IMR-90 (cell line): Measurements from ENCODE around the gene WIPF2. TPM values are rescaled to one million over a fixed set of nuclear protein-coding genes. Genes with fewer than 3 reads are reported as not detected.

ENCODE experiments used
- ATAC-seq: fragments of 200-7000 bp; cut with Tn5 transposase; 2 replicates; pipeline ENCODE4 v1.9.1; 2020; ENCODE audit warnings: low read depth, mild to moderate bottlenecking, moderate library complexity
- BruUV-seq: library from RNA; stranded (reverse); fragments of 400-500 nt; replicated peaks from 2 replicates; lab custom pipeline; 2021; lab: Mats Ljungman, UMichigan
- CTCF ChIA-PET: fragments of 300-600 bp; formaldehyde crosslinking; extraction: SDS; loops from one replicate; lab custom pipeline; 2021; ENCODE audit warnings: antibody characterized with exemption; lab: Yijun Ruan, JAX
- POLR2A ChIA-PET: fragments of 300-600 bp; sonication (Branson Sonifier 250); formaldehyde crosslinking; loops from one replicate; lab custom pipeline; 2022; ENCODE audit warnings: antibody characterized with exemption; ENCODE audit not compliant: unreplicated experiment; lab: Charles Lee
- DNase-seq: peaks from one replicate; pipeline ENCODE4 v3.0.0; 2013
- H2AFZ ChIP-seq: replicated peaks from 2 replicates; pipeline ENCODE3; 2013; ENCODE audit warnings: low read length, mild to moderate bottlenecking; ENCODE audit not compliant: poor library complexity
- H2AK5ac ChIP-seq: 2 replicates; pipeline ENCODE4 v1.6.1; 2013; ENCODE audit warnings: low read depth, low read length, inconsistent platforms
- H2AK9ac ChIP-seq: replicated peaks from 2 replicates; pipeline ENCODE3; 2013; ENCODE audit warnings: mild to moderate bottlenecking, low read depth, low read length, moderate library complexity; ENCODE audit not compliant: poor library complexity
- H2BK120ac ChIP-seq: 2 replicates; pipeline ENCODE4 v1.6.1; 2013; ENCODE audit warnings: low read depth, low read length, inconsistent platforms
- H2BK15ac ChIP-seq: 3 replicates; pipeline ENCODE4 v1.6.1; 2013; ENCODE audit warnings: low read depth, low read length, inconsistent platforms
- H2BK20ac ChIP-seq: 2 replicates; pipeline ENCODE4 v1.6.1; 2013; ENCODE audit warnings: low read depth, mild to moderate bottlenecking, inconsistent platforms, low read length, moderate library complexity
- H2BK5ac ChIP-seq: 2 replicates; pipeline ENCODE4 v1.6.1; 2013; ENCODE audit warnings: mild to moderate bottlenecking, low read depth, low read length, inconsistent platforms; ENCODE audit not compliant: poor library complexity, severe bottlenecking
- H3K14ac ChIP-seq: replicated peaks from 2 replicates; pipeline ENCODE4 v1.6.1; 2013; ENCODE audit warnings: low read depth, low read length, inconsistent platforms
- H3K18ac ChIP-seq: 2 replicates; pipeline ENCODE4 v1.6.1; 2013; ENCODE audit warnings: low read depth, low read length, control low read depth
- H3K23ac ChIP-seq: 2 replicates; pipeline ENCODE4 v1.6.1; 2013; ENCODE audit warnings: low read depth, low read length, inconsistent platforms
- H3K27ac ChIP-seq: 2 replicates; pipeline ENCODE4 v1.5.1; 2013; ENCODE audit warnings: mild to moderate bottlenecking, control low read depth, low read length; ENCODE audit not compliant: insufficient read depth
- H3K27me3 ChIP-seq: 2 replicates; pipeline ENCODE4 v1.6.1; 2013; ENCODE audit warnings: low read length; ENCODE audit not compliant: control insufficient read depth, insufficient read depth
- H3K36me3 ChIP-seq: 2 replicates; pipeline ENCODE4 v1.6.1; 2013; ENCODE audit warnings: low read length, mixed read lengths; ENCODE audit not compliant: control insufficient read depth, insufficient read depth
- H3K4ac ChIP-seq: 2 replicates; pipeline ENCODE4 v1.6.1; 2013; ENCODE audit warnings: low read depth, low read length, inconsistent platforms
- H3K4me1 ChIP-seq: 2 replicates; pipeline ENCODE4 v1.6.1; 2013; ENCODE audit warnings: low read length, mixed read lengths; ENCODE audit not compliant: control insufficient read depth, insufficient read depth
- H3K4me2 ChIP-seq: 2 replicates; pipeline ENCODE4 v1.6.1; 2013; ENCODE audit warnings: low read depth, mild to moderate bottlenecking, control low read depth, low read length, moderate library complexity
- H3K4me3 ChIP-seq: 2 replicates; pipeline ENCODE4 v1.5.1; 2013; ENCODE audit warnings: low read depth, mild to moderate bottlenecking, control low read depth, low read length, moderate library complexity; ENCODE audit not compliant: insufficient read depth
- H3K56ac ChIP-seq: 2 replicates; pipeline ENCODE4 v1.6.1; 2013; ENCODE audit warnings: low read length, inconsistent platforms; ENCODE audit not compliant: insufficient read depth; ENCODE audit errors: extremely low read depth
- H3K79me1 ChIP-seq, 2 experiments: 2 replicates each; pipeline ENCODE4 v1.6.1; 2013; ENCODE audit warnings: low read length in 2 of 2, inconsistent platforms in 1 of 2, low read depth in 1 of 2
- H3K9ac ChIP-seq: 2 replicates; pipeline ENCODE4 v1.6.1; 2013; ENCODE audit warnings: low read depth, low read length, control low read depth
- H3K9me1 ChIP-seq: 2 replicates; pipeline ENCODE4 v1.6.1; 2013; ENCODE audit warnings: low read length, inconsistent platforms; ENCODE audit not compliant: insufficient read depth
- H3K9me3 ChIP-seq: 2 replicates; pipeline ENCODE4 v1.6.1; 2013; ENCODE audit warnings: low read length; ENCODE audit not compliant: control insufficient read depth, insufficient read depth
- H4K20me1 ChIP-seq: 2 replicates; pipeline ENCODE4 v1.6.1; 2013; ENCODE audit warnings: low read length, inconsistent platforms; ENCODE audit not compliant: insufficient read depth
- H4K5ac ChIP-seq: 2 replicates; pipeline ENCODE4 v1.6.1; 2013; ENCODE audit warnings: mild to moderate bottlenecking, low read depth, low read length, control low read depth
- H4K8ac ChIP-seq, 2 experiments: 2 replicates each; pipeline ENCODE4 v1.6.1; 2013; ENCODE audit warnings: low read depth in 2 of 2, low read length in 2 of 2, control low read depth in 1 of 2, inconsistent platforms in 1 of 2
- H4K91ac ChIP-seq: 2 replicates; pipeline ENCODE4 v1.6.1; 2013; ENCODE audit warnings: low read depth, low read length, inconsistent platforms; ENCODE audit not compliant: insufficient read depth
- BHLHE40 ChIP-seq: fragments of 150-350 bp; IDR thresholded peaks from 2 replicates; pipeline ENCODE4 v1.6.1; 2016; ENCODE audit warnings: mild to moderate bottlenecking, low read depth, low read length
- CEBPB ChIP-seq: IDR thresholded peaks from 2 replicates; pipeline ENCODE4 v1.6.1; 2012; ENCODE audit warnings: low read depth, low read length, improper control_type of control experiment
- CHD1 ChIP-seq: IDR thresholded peaks from 2 replicates; pipeline ENCODE4 v1.6.1; 2012; ENCODE audit warnings: low read depth, low read length, improper control_type of control experiment
- FOS ChIP-seq: fragments of 150-350 bp; IDR thresholded peaks from 2 replicates; pipeline ENCODE4 v1.6.1; 2016; ENCODE audit warnings: low read depth, low read length
- MAZ ChIP-seq: IDR thresholded peaks from 2 replicates; pipeline ENCODE4 v1.6.1; 2012; ENCODE audit warnings: low read depth, mild to moderate bottlenecking, low read length, improper control_type of control experiment, moderate library complexity, borderline replicate concordance
- MXI1 ChIP-seq: IDR thresholded peaks from 2 replicates; pipeline ENCODE4 v1.6.1; 2012; ENCODE audit warnings: low read depth, mild to moderate bottlenecking, low read length, moderate library complexity, borderline replicate concordance
- NFE2L2 ChIP-seq: fragments of 150-350 bp; IDR thresholded peaks from 2 replicates; pipeline ENCODE4 v1.6.1; 2016; ENCODE audit warnings: low read depth, mild to moderate bottlenecking, low read length
- POLR2A ChIP-seq: IDR thresholded peaks from 2 replicates; pipeline ENCODE4 v1.6.1; 2012; ENCODE audit warnings: mild to moderate bottlenecking, low read depth, low read length
- RAD21 ChIP-seq: IDR thresholded peaks from 2 replicates; pipeline ENCODE4 v1.6.1; 2012; ENCODE audit warnings: low read length, improper control_type of control experiment
- RCOR1 ChIP-seq: IDR thresholded peaks from 2 replicates; pipeline ENCODE4 v1.6.1; 2012; ENCODE audit warnings: mild to moderate bottlenecking, low read length, improper control_type of control experiment; ENCODE audit not compliant: insufficient replicate concordance
- SMC3 ChIP-seq: fragments of 150-350 bp; IDR thresholded peaks from 2 replicates; pipeline ENCODE4 v1.6.1; 2016; ENCODE audit warnings: low read depth, mild to moderate bottlenecking, antibody characterized with exemption, low read length, moderate library complexity
- WGBS, 2 experiments: methylation state at CpG; one replicate each; pipeline versions ENCODE4 v1.1.5 to v1.1.7; 2013; ENCODE audit warnings: missing lambda C conversion rate in 2 of 2; ENCODE audit not compliant: insufficient read length in 1 of 2; ENCODE audit errors: extremely low coverage in 2 of 2; 5-methylcytosine and 5-hydroxymethylcytosine counted together
- dilution Hi-C: fragments of 300-500 bp; cut with HindIII; formaldehyde crosslinking; loops from one replicate; pipeline ENCODE4 v1.14.3; 2018; ENCODE audit warnings: low sequenced_read_pairs; ENCODE audit not compliant: unreplicated experiment
- in situ Hi-C: fragments of 300-500 bp; cut with MboI; formaldehyde crosslinking; loops from 3 replicates; pipeline ENCODE4 v1.14.3; 2019; ENCODE audit warnings: low sequenced_read_pairs, inconsistent platforms, mixed read lengths
- intact Hi-C: fragments of 100-400 bp; cut with micrococcal nuclease; formaldehyde crosslinking; loops from 2 replicates; pipeline ENCODE4 v1.10.0; 2022
- polyA plus RNA-seq, 3 experiments: library from polyadenylated mRNA; depleted of rRNA; stranded (reverse); fragments of >200 nt; gene quantifications; 2 replicates each; pipeline ENCODE4 v1.2.3, GENCODE V29; 2012; ENCODE audit warnings: low replicate concordance in 1 of 3
- total RNA-seq: library from RNA; depleted of rRNA; stranded (reverse); fragments of >200 nt; gene quantifications from 2 replicates; pipeline ENCODE4 v1.2.3, GENCODE V29; 2012
- TF ChIP-seq, protein P1 (sequence below): conservative IDR thresholded peaks from 2 replicates; pipeline ENCODE4 v1.5.1; 2012; ENCODE audit warnings: mild to moderate bottlenecking, low read depth, low read length, improper control_type of control experiment
- TF ChIP-seq, protein P2 (sequence below): fragments of 150-350 bp; IDR thresholded peaks from 2 replicates; pipeline ENCODE4 v1.6.1; 2017; ENCODE audit warnings: mild to moderate bottlenecking, antibody characterized with exemption, low read length, low read depth

Gene WIPF2
- total and polyA plus RNA-seq, 2 of the 4 experiments (the other 2 are of a cell fraction), result 2.0 to 8.9 TPM

DNA sequence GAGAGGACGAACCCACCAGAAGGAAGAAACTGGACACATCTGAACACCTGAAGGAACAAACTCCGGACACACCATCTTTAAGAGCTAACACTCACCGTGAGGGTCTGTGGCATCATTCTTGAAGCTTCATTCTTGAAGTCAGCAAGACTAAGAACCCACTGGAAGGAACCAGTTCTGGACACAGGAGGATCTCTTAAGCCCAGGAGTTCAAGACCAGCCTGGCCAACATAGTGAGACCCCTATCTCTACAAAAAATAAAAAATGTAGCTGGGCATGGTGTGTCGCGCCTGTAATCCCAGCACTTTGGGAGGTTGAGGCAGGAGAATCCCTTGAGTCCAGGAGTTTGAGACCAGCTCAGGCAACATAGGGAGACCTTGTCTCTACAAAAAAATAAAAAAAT lies 20.5 kb upstream of the WIPF2 start:
- Histone ChIP-seq H3K27me3 (no peaks in the 10 kb centered on the region), H3K14ac (no peak overlapping the region), H3K9me3 (peaks cover 1% of the 10 kb centered on the region; the same call in 1 of the 2 replicates), H3K79me1 (no peaks in the 10 kb centered on the region), H2BK20ac (no peak overlapping the region), H3K4me1 (no peaks in the 10 kb centered on the region), H4K5ac (no peak overlapping the region), H4K91ac (no peak overlapping the region), H3K4me2 (no peak overlapping the region), H2AFZ (no peak overlapping the region), H3K4ac (no peak overlapping the region), H2AK5ac (no peak overlapping the region), H2BK15ac (no peak overlapping the region), H3K9me1 (no peaks in the 10 kb centered on the region; the same call in 1 of the 2 replicates), H3K4me3 (no peak overlapping the region), H4K8ac (no peak overlapping the region), H3K36me3 (peaks cover under 1% of the 10 kb centered on the region; the same call in 1 of the 2 replicates), H3K56ac (no peak overlapping the region), H3K23ac (no peak overlapping the region), H3K27ac (no peak overlapping the region), H3K9ac (no peak overlapping the region), H2BK120ac (no peak overlapping the region), H2AK9ac (no peak overlapping the region), H3K18ac (no peak overlapping the region), H2BK5ac (no peak overlapping the region), H4K20me1 (no peaks in the 10 kb centered on the region)
- no peak for ATAC-seq
- POLR2A ChIA-PET, result no interaction called here
- DNase-seq, result no peak
- TF ChIP-seq RCOR1 (no peak), SMC3 (no peak), RAD21 (no peak), CHD1 (no peak), BHLHE40 (no peak), CEBPB (no peak), MXI1 (no peak), FOS (no peak), NFE2L2 (no peak), POLR2A (no peak), MAZ (no peak)
- TF ChIP-seq, protein P1, sequence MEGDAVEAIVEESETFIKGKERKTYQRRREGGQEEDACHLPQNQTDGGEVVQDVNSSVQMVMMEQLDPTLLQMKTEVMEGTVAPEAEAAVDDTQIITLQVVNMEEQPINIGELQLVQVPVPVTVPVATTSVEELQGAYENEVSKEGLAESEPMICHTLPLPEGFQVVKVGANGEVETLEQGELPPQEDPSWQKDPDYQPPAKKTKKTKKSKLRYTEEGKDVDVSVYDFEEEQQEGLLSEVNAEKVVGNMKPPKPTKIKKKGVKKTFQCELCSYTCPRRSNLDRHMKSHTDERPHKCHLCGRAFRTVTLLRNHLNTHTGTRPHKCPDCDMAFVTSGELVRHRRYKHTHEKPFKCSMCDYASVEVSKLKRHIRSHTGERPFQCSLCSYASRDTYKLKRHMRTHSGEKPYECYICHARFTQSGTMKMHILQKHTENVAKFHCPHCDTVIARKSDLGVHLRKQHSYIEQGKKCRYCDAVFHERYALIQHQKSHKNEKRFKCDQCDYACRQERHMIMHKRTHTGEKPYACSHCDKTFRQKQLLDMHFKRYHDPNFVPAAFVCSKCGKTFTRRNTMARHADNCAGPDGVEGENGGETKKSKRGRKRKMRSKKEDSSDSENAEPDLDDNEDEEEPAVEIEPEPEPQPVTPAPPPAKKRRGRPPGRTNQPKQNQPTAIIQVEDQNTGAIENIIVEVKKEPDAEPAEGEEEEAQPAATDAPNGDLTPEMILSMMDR, result no peak
- TF ChIP-seq, protein P2, sequence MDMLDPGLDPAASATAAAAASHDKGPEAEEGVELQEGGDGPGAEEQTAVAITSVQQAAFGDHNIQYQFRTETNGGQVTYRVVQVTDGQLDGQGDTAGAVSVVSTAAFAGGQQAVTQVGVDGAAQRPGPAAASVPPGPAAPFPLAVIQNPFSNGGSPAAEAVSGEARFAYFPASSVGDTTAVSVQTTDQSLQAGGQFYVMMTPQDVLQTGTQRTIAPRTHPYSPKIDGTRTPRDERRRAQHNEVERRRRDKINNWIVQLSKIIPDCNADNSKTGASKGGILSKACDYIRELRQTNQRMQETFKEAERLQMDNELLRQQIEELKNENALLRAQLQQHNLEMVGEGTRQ, result no peak
- CTCF ChIA-PET, result interaction anchor here (0.6 to 1.0 kb wide), 2 partner anchors 58 to 93 kb away, joined by 3 to 4 read pairs; partner anchors contain the start of gene CASC3
- dilution Hi-C loops, result no loop called here
- no TSS peak for BruUV-seq
- in situ Hi-C loops, result no loop called here
- WGBS, 2 experiments, result 90% methylated on average over 3 of the region's 5 CpGs; no CpG with 5 or more reads in 1 of the 2 experiments
- intact Hi-C loops, result no loop called here
